IMR-90 (cell line): ENCODE results near the gene CRTAP. TPM values are rescaled to one million over a fixed set of nuclear protein-coding genes. Genes with fewer than 3 reads are reported as not detected.

Source experiments
- ATAC-seq: fragments of 200-7000 bp; cut with Tn5 transposase; 2 replicates; pipeline ENCODE4 v1.9.1; 2020; ENCODE audit warnings: low read depth, mild to moderate bottlenecking, moderate library complexity
- BruUV-seq: library from RNA; stranded (reverse); fragments of 400-500 nt; replicated peaks from 2 replicates; lab custom pipeline; 2021; lab: Mats Ljungman, UMichigan
- CTCF ChIA-PET: fragments of 300-600 bp; formaldehyde crosslinking; extraction: SDS; loops from one replicate; lab custom pipeline; 2021; ENCODE audit warnings: antibody characterized with exemption; lab: Yijun Ruan, JAX
- POLR2A ChIA-PET: fragments of 300-600 bp; sonication (Branson Sonifier 250); formaldehyde crosslinking; loops from one replicate; lab custom pipeline; 2022; ENCODE audit warnings: antibody characterized with exemption; ENCODE audit not compliant: unreplicated experiment; lab: Charles Lee
- DNase-seq: peaks from one replicate; pipeline ENCODE4 v3.0.0; 2013
- H2AFZ ChIP-seq: replicated peaks from 2 replicates; pipeline ENCODE3; 2013; ENCODE audit warnings: low read length, mild to moderate bottlenecking; ENCODE audit not compliant: poor library complexity
- H2AK5ac ChIP-seq: 2 replicates; pipeline ENCODE4 v1.6.1; 2013; ENCODE audit warnings: low read depth, low read length, inconsistent platforms
- H2AK9ac ChIP-seq: replicated peaks from 2 replicates; pipeline ENCODE3; 2013; ENCODE audit warnings: mild to moderate bottlenecking, low read depth, low read length, moderate library complexity; ENCODE audit not compliant: poor library complexity
- H2BK120ac ChIP-seq: 2 replicates; pipeline ENCODE4 v1.6.1; 2013; ENCODE audit warnings: low read depth, low read length, inconsistent platforms
- H2BK15ac ChIP-seq: 3 replicates; pipeline ENCODE4 v1.6.1; 2013; ENCODE audit warnings: low read depth, low read length, inconsistent platforms
- H2BK20ac ChIP-seq: 2 replicates; pipeline ENCODE4 v1.6.1; 2013; ENCODE audit warnings: low read depth, mild to moderate bottlenecking, inconsistent platforms, low read length, moderate library complexity
- H2BK5ac ChIP-seq: 2 replicates; pipeline ENCODE4 v1.6.1; 2013; ENCODE audit warnings: mild to moderate bottlenecking, low read depth, low read length, inconsistent platforms; ENCODE audit not compliant: poor library complexity, severe bottlenecking
- H3K14ac ChIP-seq: replicated peaks from 2 replicates; pipeline ENCODE4 v1.6.1; 2013; ENCODE audit warnings: low read depth, low read length, inconsistent platforms
- H3K18ac ChIP-seq: 2 replicates; pipeline ENCODE4 v1.6.1; 2013; ENCODE audit warnings: low read depth, low read length, control low read depth
- H3K23ac ChIP-seq: 2 replicates; pipeline ENCODE4 v1.6.1; 2013; ENCODE audit warnings: low read depth, low read length, inconsistent platforms
- H3K27ac ChIP-seq: 2 replicates; pipeline ENCODE4 v1.5.1; 2013; ENCODE audit warnings: mild to moderate bottlenecking, control low read depth, low read length; ENCODE audit not compliant: insufficient read depth
- H3K27me3 ChIP-seq: 2 replicates; pipeline ENCODE4 v1.6.1; 2013; ENCODE audit warnings: low read length; ENCODE audit not compliant: control insufficient read depth, insufficient read depth
- H3K36me3 ChIP-seq: 2 replicates; pipeline ENCODE4 v1.6.1; 2013; ENCODE audit warnings: low read length, mixed read lengths; ENCODE audit not compliant: control insufficient read depth, insufficient read depth
- H3K4ac ChIP-seq: 2 replicates; pipeline ENCODE4 v1.6.1; 2013; ENCODE audit warnings: low read depth, low read length, inconsistent platforms
- H3K4me1 ChIP-seq: 2 replicates; pipeline ENCODE4 v1.6.1; 2013; ENCODE audit warnings: low read length, mixed read lengths; ENCODE audit not compliant: control insufficient read depth, insufficient read depth
- H3K4me2 ChIP-seq: 2 replicates; pipeline ENCODE4 v1.6.1; 2013; ENCODE audit warnings: low read depth, mild to moderate bottlenecking, control low read depth, low read length, moderate library complexity
- H3K4me3 ChIP-seq: 2 replicates; pipeline ENCODE4 v1.5.1; 2013; ENCODE audit warnings: low read depth, mild to moderate bottlenecking, control low read depth, low read length, moderate library complexity; ENCODE audit not compliant: insufficient read depth
- H3K56ac ChIP-seq: 2 replicates; pipeline ENCODE4 v1.6.1; 2013; ENCODE audit warnings: low read length, inconsistent platforms; ENCODE audit not compliant: insufficient read depth; ENCODE audit errors: extremely low read depth
- H3K79me1 ChIP-seq, 2 experiments: 2 replicates each; pipeline ENCODE4 v1.6.1; 2013; ENCODE audit warnings: low read length in 2 of 2, inconsistent platforms in 1 of 2, low read depth in 1 of 2
- H3K9ac ChIP-seq: 2 replicates; pipeline ENCODE4 v1.6.1; 2013; ENCODE audit warnings: low read depth, low read length, control low read depth
- H3K9me1 ChIP-seq: 2 replicates; pipeline ENCODE4 v1.6.1; 2013; ENCODE audit warnings: low read length, inconsistent platforms; ENCODE audit not compliant: insufficient read depth
- H3K9me3 ChIP-seq: 2 replicates; pipeline ENCODE4 v1.6.1; 2013; ENCODE audit warnings: low read length; ENCODE audit not compliant: control insufficient read depth, insufficient read depth
- H4K20me1 ChIP-seq: 2 replicates; pipeline ENCODE4 v1.6.1; 2013; ENCODE audit warnings: low read length, inconsistent platforms; ENCODE audit not compliant: insufficient read depth
- H4K5ac ChIP-seq: 2 replicates; pipeline ENCODE4 v1.6.1; 2013; ENCODE audit warnings: mild to moderate bottlenecking, low read depth, low read length, control low read depth
- H4K8ac ChIP-seq, 2 experiments: 2 replicates each; pipeline ENCODE4 v1.6.1; 2013; ENCODE audit warnings: low read depth in 2 of 2, low read length in 2 of 2, control low read depth in 1 of 2, inconsistent platforms in 1 of 2
- H4K91ac ChIP-seq: 2 replicates; pipeline ENCODE4 v1.6.1; 2013; ENCODE audit warnings: low read depth, low read length, inconsistent platforms; ENCODE audit not compliant: insufficient read depth
- BHLHE40 ChIP-seq: fragments of 150-350 bp; IDR thresholded peaks from 2 replicates; pipeline ENCODE4 v1.6.1; 2016; ENCODE audit warnings: mild to moderate bottlenecking, low read depth, low read length
- CEBPB ChIP-seq: IDR thresholded peaks from 2 replicates; pipeline ENCODE4 v1.6.1; 2012; ENCODE audit warnings: low read depth, low read length, improper control_type of control experiment
- CHD1 ChIP-seq: IDR thresholded peaks from 2 replicates; pipeline ENCODE4 v1.6.1; 2012; ENCODE audit warnings: low read depth, low read length, improper control_type of control experiment
- CTCF ChIP-seq: conservative IDR thresholded peaks from 2 replicates; pipeline ENCODE4 v1.5.1; 2012; ENCODE audit warnings: mild to moderate bottlenecking, low read depth, low read length, improper control_type of control experiment
- ELK1 ChIP-seq: fragments of 150-350 bp; IDR thresholded peaks from 2 replicates; pipeline ENCODE4 v1.6.1; 2016; ENCODE audit warnings: low read depth, mild to moderate bottlenecking, low read length, moderate library complexity, borderline replicate concordance
- FOS ChIP-seq: fragments of 150-350 bp; IDR thresholded peaks from 2 replicates; pipeline ENCODE4 v1.6.1; 2016; ENCODE audit warnings: low read depth, low read length
- MAFK ChIP-seq: IDR thresholded peaks from 2 replicates; pipeline ENCODE4 v1.6.1; 2012; ENCODE audit warnings: low read depth, low read length, improper control_type of control experiment
- MAZ ChIP-seq: IDR thresholded peaks from 2 replicates; pipeline ENCODE4 v1.6.1; 2012; ENCODE audit warnings: low read depth, mild to moderate bottlenecking, low read length, improper control_type of control experiment, moderate library complexity, borderline replicate concordance
- RFX5 ChIP-seq: IDR thresholded peaks from 2 replicates; pipeline ENCODE4 v1.8.0; 2012; ENCODE audit warnings: low read depth, mild to moderate bottlenecking, low read length, moderate library complexity
- WGBS, 2 experiments: methylation state at CpG; one replicate each; pipeline versions ENCODE4 v1.1.5 to v1.1.7; 2013; ENCODE audit warnings: missing lambda C conversion rate in 2 of 2; ENCODE audit not compliant: insufficient read length in 1 of 2; ENCODE audit errors: extremely low coverage in 2 of 2; 5-methylcytosine and 5-hydroxymethylcytosine counted together
- dilution Hi-C: fragments of 300-500 bp; cut with HindIII; formaldehyde crosslinking; loops from one replicate; pipeline ENCODE4 v1.14.3; 2018; ENCODE audit warnings: low sequenced_read_pairs; ENCODE audit not compliant: unreplicated experiment
- in situ Hi-C: fragments of 300-500 bp; cut with MboI; formaldehyde crosslinking; loops from 3 replicates; pipeline ENCODE4 v1.14.3; 2019; ENCODE audit warnings: low sequenced_read_pairs, inconsistent platforms, mixed read lengths
- intact Hi-C: fragments of 100-400 bp; cut with micrococcal nuclease; formaldehyde crosslinking; loops from 2 replicates; pipeline ENCODE4 v1.10.0; 2022
- polyA plus RNA-seq, 3 experiments: library from polyadenylated mRNA; depleted of rRNA; stranded (reverse); fragments of >200 nt; gene quantifications; 2 replicates each; pipeline ENCODE4 v1.2.3, GENCODE V29; 2012; ENCODE audit warnings: low replicate concordance in 1 of 3
- total RNA-seq: library from RNA; depleted of rRNA; stranded (reverse); fragments of >200 nt; gene quantifications from 2 replicates; pipeline ENCODE4 v1.2.3, GENCODE V29; 2012

Gene CRTAP
- total and polyA plus RNA-seq, 2 of the 4 experiments (the other 2 are of a cell fraction): 108 to 205 TPM

GRCh38 chr3:33153782-33154181 lies 40.0 kb downstream of the CRTAP start:
- Histone ChIP-seq H2BK20ac (no peak overlapping the region), H3K23ac (no peak overlapping the region), H3K4ac (no peak overlapping the region), H2BK120ac (no peak overlapping the region), H3K14ac (no peak overlapping the region), H4K20me1 (no peaks in the 10 kb centered on the region), H3K9me3 (no peaks in the 10 kb centered on the region), H3K27me3 (no peaks in the 10 kb centered on the region), H2AFZ (no peak overlapping the region), H3K4me1 (peaks cover 2% of the 10 kb centered on the region; the same call in 1 of the 2 replicates), H4K8ac (no peak overlapping the region), H2AK5ac (no peak overlapping the region), H2BK5ac (no peak overlapping the region), H4K91ac (no peak overlapping the region), H3K9me1 (no peaks in the 10 kb centered on the region), H3K9ac (no peak overlapping the region), H2BK15ac (no peak overlapping the region), H3K56ac (no peak overlapping the region), H3K27ac (no peak overlapping the region), H3K36me3 (no peaks in the 10 kb centered on the region), H3K4me2 (no peak overlapping the region), H4K5ac (no peak overlapping the region), H3K79me1 (no peaks in the 10 kb centered on the region), H2AK9ac (no peak overlapping the region), H3K4me3 (no peak overlapping the region), H3K18ac (no peak overlapping the region)
- intact Hi-C loops: no loop called here
- no peak for DNase-seq
- in situ Hi-C loops: no loop called here
- TF ChIP-seq BHLHE40 (no peak), ELK1 (no peak), RFX5 (no peak), FOS (no peak), MAFK (no peak), CEBPB (no peak), CTCF (no peak), CHD1 (no peak), MAZ (no peak)
- no TSS peak for BruUV-seq
- ATAC-seq: no peak
- POLR2A ChIA-PET: no interaction called here
- dilution Hi-C loops: no loop called here
- WGBS, 2 experiments: 93% methylated on average over 2 of the region's 4 CpGs; no CpG with 5 or more reads in 1 of the 2 experiments
- CTCF ChIA-PET: interaction anchor here (0.6 kb wide), 1 partner anchor 15 kb away, joined by 4 read pairs; no protein-coding TSS in a partner anchor
